Ovary (tissue), 3 donors: Measurements from ENCODE around the gene CREB1.

ENCODE experiments used
- CTCF ChIP-seq, 3 donors: fragments of 450-650 bp in 2 of 3; fragments of 200-600 bp in 1 of 3; IDR thresholded peaks; one replicate each; pipeline versions ENCODE4 v1.5.1 to v1.8.0; 2016 to 2022; ENCODE audit warnings: antibody characterized with exemption in 3 of 3, mild to moderate bottlenecking in 1 of 3
- EP300 ChIP-seq: sonication (generic); formaldehyde crosslinking; IDR thresholded peaks from one replicate; pipeline ENCODE4 v1.6.1; 2017; ENCODE audit warnings: antibody characterized with exemption
- donor health status: DM: no; HTN: no; CAD: no.

DNA sequence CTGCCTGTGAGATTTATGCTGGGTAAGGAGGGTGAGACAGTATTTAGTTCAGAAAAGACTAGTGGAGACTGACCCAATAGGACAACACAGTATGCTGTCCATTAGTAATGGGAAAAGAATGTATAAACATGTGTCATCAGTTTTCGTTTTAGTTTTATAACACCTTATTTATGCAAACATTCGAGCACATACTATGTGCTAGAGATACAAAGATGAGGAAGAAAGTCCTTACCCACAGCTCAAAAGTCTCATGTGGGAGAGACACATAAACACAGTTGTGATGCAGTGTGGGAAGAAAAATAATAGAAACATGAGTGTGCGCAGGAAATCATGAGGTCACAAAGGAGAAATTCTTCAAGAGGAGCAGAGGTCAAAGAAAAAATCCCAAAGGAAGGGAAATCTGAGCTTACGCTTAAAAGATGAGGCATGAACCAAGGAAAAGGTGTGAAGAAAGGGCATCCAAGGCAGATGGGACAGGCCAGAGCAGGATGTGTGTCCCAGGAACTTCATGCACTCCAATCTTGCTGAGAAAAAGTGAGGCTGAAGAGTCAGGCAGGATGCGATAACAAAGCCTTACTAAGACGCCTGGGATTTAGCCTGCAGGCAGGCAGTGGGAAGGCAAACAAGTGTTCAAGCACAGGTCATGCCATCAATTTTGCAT is 87.4 kb downstream of the CREB1 start:
- no peak for TF ChIP-seq CTCF (IDR thresholded peaks at IDR 0.05)
- TF ChIP-seq EP300 = no peak
